GM12865 (cell line): ENCODE results near the gene PBXIP1.

Source experiments
- DNase-seq: peaks from one replicate; pipeline ENCODE4 v3.0.0; 2010; ENCODE audit warnings: low read depth
- H3K4me3 ChIP-seq: 2 replicates; pipeline ENCODE4 v1.5.1; 2011; ENCODE audit warnings: mild to moderate bottlenecking, low read depth, low read length, control low read depth
- CTCF ChIP-seq: IDR thresholded peaks from 2 replicates; pipeline ENCODE4 v1.5.1; 2011; ENCODE audit warnings: low read length, control low read depth, low read depth, inconsistent platforms; ENCODE audit not compliant: insufficient read depth; ENCODE audit errors: missing control alignments

The PBXIP1 gene

GRCh38 chr1:154962795-154963330 lies 7.0 kb upstream of the PBXIP1 start:
- no peak for TF ChIP-seq CTCF
- peak overlapping the region; percentile 90 for H3K4me3 ChIP-seq
- no peak for DNase-seq

- H3K4me3 ChIP-seq, result peak overlapping the region; percentile 90
- no peak for TF ChIP-seq CTCF
- DNase-seq, result peak; percentile 62
Measured at GRCh38 chr1:154962156-154962749, 6.4 kb upstream of the PBXIP1 start.

GRCh38 chr1:154961207-154962155 lies 5.6 kb upstream of the PBXIP1 start, which contains the start of gene PYGO2:
Gene PYGO2 (minus strand): TSS chr1:154961782. CDS start chr1:154961576, 206 bp downstream.
- peak within 1 kb of the TSS; percentile 90 for H3K4me3 ChIP-seq
- peak; percentile 65 for TF ChIP-seq CTCF
- DNase-seq, result peak; percentile 87

GRCh38 chr1:154960446-154961136 lies 4.7 kb upstream of the PBXIP1 start:
- H3K4me3 ChIP-seq, result peak overlapping the region; percentile 90
- no peak for DNase-seq
- TF ChIP-seq CTCF, result no peak

- TF ChIP-seq CTCF, result no peak
- H3K4me3 ChIP-seq, result no peak overlapping the region
- no peak for DNase-seq
Measured at GRCh38 chr1:154959426-154959780, 3.5 kb upstream of the PBXIP1 start.

GRCh38 chr1:154958681-154959425 lies 3.0 kb upstream of the PBXIP1 start:
- TF ChIP-seq CTCF, result no peak
- no peak overlapping the region for H3K4me3 ChIP-seq
- DNase-seq, result no peak
